ENCODE results near the gene CHRNA4. TPM values are rescaled to one million over a fixed set of nuclear protein-coding genes. Genes with fewer than 3 reads are reported as not detected.

Gene CHRNA4
- total RNA-seq, 4 donors from 2014 or later, result 0.54 to 6.3 (median 1.9) TPM

DNA sequence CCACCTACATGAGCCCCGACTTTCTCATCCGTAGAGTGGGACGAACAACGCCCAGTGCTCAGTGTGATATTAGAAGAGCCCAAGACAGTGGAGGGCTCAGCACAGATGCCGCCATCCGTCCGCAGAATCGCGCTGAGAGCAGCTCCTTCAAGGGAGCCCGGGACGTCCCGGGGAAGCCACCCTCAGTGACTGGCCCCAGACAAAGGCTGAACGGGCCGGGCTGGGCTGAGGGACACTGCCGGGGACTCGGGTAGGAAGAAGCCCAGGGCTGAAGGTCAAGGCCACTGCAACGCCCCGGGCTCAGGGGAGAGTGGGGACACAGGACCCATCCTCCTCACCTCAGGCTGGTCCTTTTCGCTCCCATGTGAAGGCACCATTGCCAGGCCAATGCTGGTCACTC, 12.8 kb upstream of the CHRNA4 start:
- DNase-seq, result no peak
- no peaks in the 10 kb centered on the region for H3K9me3 ChIP-seq
- WGBS, 2 donors, result 78 to 91% methylated on average over 7 to 14 of the region's 19 CpGs
- no peak overlapping the region for H3K4me3 ChIP-seq (replicated peaks in 1 of 3)
- no peak overlapping the region for H3K27ac ChIP-seq
- H3K36me3 ChIP-seq, result no peaks in the 10 kb centered on the region
- no peaks in the 10 kb centered on the region for H3K4me1 ChIP-seq
- TF ChIP-seq, protein P1, sequence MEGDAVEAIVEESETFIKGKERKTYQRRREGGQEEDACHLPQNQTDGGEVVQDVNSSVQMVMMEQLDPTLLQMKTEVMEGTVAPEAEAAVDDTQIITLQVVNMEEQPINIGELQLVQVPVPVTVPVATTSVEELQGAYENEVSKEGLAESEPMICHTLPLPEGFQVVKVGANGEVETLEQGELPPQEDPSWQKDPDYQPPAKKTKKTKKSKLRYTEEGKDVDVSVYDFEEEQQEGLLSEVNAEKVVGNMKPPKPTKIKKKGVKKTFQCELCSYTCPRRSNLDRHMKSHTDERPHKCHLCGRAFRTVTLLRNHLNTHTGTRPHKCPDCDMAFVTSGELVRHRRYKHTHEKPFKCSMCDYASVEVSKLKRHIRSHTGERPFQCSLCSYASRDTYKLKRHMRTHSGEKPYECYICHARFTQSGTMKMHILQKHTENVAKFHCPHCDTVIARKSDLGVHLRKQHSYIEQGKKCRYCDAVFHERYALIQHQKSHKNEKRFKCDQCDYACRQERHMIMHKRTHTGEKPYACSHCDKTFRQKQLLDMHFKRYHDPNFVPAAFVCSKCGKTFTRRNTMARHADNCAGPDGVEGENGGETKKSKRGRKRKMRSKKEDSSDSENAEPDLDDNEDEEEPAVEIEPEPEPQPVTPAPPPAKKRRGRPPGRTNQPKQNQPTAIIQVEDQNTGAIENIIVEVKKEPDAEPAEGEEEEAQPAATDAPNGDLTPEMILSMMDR (IDR thresholded peaks at IDR 0.05), result no peak
- no peak for TF ChIP-seq POLR2A (IDR thresholded peaks at IDR 0.05)
- H3K27me3 ChIP-seq, result no peaks in the 10 kb centered on the region
- intact Hi-C loops (cut with DNase I), result no loop called here

DNA sequence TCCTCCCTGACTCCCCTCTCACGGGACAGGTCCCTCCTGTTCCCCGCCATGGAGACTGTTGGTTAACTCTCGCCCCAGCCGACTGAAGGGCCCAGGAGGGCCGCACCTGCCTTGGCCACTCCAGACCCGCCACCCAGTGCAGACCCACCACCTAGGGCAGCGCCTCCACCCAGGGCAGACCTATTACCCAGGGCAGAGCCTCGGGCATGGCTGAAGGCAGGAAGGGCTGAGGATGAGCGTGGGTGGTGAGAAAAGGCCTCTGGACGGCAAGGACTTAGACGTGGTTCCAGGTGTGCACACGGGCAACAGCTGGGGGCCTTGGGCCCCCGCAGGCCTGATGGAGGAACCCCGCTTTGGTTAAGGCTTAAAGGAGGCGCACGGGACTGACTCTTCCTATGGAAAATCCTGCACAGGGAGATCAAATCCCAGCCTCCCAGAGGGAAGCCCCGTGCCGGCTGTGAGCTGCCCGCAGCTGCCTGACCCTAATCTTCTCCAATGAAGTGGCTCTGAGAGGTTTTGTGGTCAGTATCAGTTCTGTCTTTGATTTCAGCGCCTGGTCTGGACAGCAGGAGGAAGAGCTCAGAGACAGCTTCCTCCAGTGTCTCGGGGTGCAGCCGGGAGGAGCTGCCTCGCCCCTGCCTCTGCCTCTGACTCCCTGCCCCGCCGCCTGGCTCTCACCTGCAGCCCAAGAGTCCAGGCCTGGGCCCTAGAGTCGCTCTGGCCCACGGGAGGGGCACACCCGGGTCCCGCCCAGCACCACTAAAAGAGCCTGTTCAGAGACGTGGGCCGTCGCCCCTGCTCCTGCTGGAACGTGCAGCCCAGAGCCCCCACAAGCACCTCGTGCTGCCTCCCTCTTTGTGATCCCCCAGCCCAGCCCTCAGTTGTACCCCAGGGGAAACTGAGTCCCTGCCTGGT, 12.1 kb upstream of the CHRNA4 start:
- no peaks in the 10 kb centered on the region for H3K9me3 ChIP-seq
- H3K4me1 ChIP-seq, result no peaks in the 10 kb centered on the region
- no peak for TF ChIP-seq POLR2A (IDR thresholded peaks at IDR 0.05)
- TF ChIP-seq, protein P1 (IDR thresholded peaks at IDR 0.05), result no peak
- intact Hi-C loops (cut with DNase I), result no loop called here
- 70 to 73% methylated on average over 20 to 28 of the region's 34 CpGs for WGBS, 2 donors
- no peaks in the 10 kb centered on the region for H3K36me3 ChIP-seq
- no peaks in the 10 kb centered on the region for H3K27me3 ChIP-seq
- no peak for DNase-seq
- H3K4me3 ChIP-seq (replicated peaks in 1 of 3), result no peak overlapping the region
- no peak overlapping the region for H3K27ac ChIP-seq

DNA sequence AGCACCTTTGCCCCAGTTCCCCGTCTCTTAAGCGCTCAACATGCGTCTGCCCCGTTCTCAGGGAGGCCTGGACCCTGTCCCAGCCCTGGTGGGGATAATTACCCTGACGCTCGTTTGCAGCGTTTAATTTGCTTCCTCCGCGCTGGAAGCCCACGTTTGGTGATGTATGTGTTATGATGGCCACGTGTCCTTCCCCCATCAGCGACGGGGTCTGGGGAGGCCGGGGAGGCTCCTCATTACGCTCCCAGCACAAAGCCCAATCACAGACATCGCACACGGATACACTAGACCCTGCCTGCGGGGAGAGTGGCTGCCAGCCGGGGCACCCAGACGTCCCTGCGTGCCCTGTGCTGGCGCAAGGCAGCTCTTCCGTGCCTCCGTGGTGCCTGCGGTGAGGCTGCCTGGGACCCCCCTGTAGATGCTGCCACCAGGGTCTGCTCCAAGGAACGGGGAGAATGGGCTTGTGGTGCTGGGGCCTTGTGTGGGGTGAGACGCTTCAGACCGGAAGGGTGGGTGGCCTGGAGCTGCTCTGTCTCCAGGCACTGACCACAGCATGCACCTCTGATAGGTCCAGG, 10.2 kb upstream of the CHRNA4 start:
- TF ChIP-seq, protein P1 (IDR thresholded peaks at IDR 0.05), result no peak
- TF ChIP-seq POLR2A (IDR thresholded peaks at IDR 0.05), result no peak
- no peaks in the 10 kb centered on the region for H3K4me1 ChIP-seq
- intact Hi-C loops (cut with DNase I), result no loop called here
- no peaks in the 10 kb centered on the region for H3K9me3 ChIP-seq
- no peaks in the 10 kb centered on the region for H3K36me3 ChIP-seq
- 74 to 79% methylated on average over 26 to 28 of the region's 28 CpGs for WGBS, 2 donors
- H3K27ac ChIP-seq, result no peak overlapping the region
- no peak overlapping the region for H3K4me3 ChIP-seq (replicated peaks in 1 of 3)
- H3K27me3 ChIP-seq, result no peaks in the 10 kb centered on the region
- DNase-seq, result no peak

DNA sequence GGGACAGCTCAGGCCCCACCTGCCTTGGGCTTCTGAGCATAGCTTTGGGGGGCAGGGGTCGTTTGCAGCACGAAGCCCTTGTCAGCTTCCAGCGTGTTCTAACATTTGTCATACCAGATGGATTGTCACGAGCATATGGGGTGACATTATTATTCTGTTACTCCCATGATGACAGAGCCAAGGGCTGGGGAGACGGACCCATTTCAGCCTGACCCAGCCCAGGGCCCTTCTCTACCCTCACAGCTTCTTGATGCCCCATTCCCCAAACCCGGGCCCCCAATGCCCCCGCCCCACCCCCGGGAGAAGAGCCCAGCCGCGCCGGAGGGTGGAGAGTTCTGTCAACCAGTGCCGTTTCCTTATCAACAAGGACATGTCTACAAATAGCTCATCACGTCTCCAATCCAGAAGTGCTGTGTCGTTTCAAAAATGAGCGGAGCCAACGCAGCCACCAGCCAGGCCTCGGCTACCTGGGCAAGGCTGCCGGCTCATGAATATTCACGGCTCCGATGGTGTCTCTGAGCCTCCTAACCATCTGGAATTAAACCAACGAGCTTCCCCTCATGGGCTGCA, 9.6 kb upstream of the CHRNA4 start:
- no peak for DNase-seq
- WGBS, 2 donors, result 46 to 47% methylated on average over 19 to 21 of the region's 21 CpGs
- TF ChIP-seq, protein P1 (IDR thresholded peaks at IDR 0.05), result no peak
- TF ChIP-seq POLR2A (IDR thresholded peaks at IDR 0.05), result no peak
- no peaks in the 10 kb centered on the region for H3K4me1 ChIP-seq
- H3K4me3 ChIP-seq (replicated peaks in 1 of 3), result no peak overlapping the region
- no peak overlapping the region for H3K27ac ChIP-seq
- H3K27me3 ChIP-seq, result no peaks in the 10 kb centered on the region
- intact Hi-C loops (cut with DNase I), result no loop called here
- H3K9me3 ChIP-seq, result no peaks in the 10 kb centered on the region
- no peaks in the 10 kb centered on the region for H3K36me3 ChIP-seq
